ENCODE measurements around the gene BRAT1. TPM values are rescaled to one million over a fixed set of nuclear protein-coding genes. Genes with fewer than 3 reads are reported as not detected.

BRAT1 gene
- total RNA-seq, 1 donor from 2014 or later: 24.0 TPM

DNA sequence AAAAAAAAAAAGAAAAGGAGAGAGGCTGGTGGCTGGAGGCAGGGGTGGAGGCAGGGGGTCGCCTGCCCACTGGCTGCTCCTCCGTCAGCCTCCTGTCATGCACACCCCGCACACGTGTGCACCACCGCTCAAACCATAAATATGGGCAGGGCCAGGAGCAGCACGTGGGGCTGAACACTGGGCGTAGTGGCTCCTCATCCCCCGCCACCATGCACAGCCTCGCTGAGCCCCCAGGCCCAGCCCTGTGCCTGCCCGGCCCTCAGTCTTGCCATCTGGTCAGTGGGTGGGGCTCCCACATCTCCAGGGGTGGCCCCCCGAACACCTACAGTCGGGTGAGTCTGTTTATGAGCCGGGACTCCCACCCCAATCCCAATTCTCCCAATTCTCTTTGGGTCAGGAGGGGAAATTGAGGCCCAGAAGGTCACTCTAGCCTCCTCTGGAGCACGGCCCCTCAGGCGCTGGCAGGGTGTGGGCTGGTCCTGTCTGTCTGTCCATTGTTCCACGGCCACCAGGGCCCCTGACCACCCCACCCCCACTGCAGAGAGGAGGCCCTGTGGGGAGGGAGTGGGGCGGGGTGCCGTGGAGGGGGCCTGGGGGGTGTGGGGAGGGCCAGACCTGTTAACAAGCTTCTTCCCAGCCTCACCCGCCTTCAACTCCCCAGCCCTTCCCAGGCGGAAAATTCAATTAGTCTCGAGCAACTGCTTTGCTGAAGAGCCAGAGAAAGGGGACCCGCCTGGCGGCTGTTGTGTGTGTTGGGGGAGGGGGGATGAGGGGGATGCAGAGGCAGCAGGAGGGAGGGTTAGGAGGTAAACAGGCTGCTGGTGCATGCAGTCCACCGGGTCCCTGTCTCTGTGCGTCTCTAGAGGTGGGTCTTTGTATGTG is 59.7 kb downstream of the BRAT1 start:
- DNase-seq (ENCODE audit: low spot score): no peak

DNA sequence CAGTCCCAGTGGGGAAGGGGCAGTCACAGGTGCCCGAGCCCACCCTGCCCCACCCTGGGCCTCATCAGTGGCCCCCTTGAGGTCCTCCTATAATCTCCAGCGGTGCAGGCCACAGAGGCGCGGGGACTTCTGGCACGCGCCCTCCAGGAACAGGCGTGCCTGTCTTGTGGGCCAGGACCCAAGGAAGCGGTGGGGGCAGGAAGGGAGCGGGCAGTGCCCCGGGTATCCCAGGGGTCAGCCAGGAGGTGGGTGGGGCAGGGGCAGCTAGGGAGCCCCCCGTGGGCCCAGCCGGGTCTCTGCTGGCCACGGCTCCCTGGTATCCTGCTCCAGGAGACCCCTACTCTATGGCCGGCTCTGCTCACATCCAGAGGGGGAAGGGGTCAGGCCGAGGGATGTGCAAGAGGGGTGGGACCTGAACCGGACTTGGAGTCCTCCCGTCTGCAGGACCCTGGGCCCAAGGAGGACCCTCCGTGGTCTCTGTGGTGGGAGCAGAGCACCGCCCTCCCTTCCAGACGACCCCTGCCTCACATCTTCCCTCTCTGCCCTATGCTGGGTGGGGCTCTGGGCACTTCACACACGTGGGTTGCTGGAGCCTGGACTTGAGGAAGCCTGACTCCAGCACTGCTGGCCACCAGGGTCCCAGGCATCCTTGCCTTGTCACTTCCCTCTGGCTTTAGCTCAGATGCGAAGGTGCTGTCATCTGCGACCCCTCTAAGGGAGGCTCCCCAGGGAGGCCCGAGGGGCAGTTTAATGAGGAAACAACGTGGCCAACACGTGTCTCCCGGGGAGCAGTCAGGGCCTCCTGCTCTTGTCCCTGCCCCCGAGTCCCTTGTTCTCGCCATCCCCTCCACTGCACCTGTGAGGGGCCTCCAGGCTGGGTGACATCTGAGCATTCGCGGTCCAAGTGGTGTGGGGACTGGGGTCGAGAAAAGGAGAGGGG is 60.9 kb downstream of the BRAT1 start:
- no peak for DNase-seq (ENCODE audit: low spot score)

DNA sequence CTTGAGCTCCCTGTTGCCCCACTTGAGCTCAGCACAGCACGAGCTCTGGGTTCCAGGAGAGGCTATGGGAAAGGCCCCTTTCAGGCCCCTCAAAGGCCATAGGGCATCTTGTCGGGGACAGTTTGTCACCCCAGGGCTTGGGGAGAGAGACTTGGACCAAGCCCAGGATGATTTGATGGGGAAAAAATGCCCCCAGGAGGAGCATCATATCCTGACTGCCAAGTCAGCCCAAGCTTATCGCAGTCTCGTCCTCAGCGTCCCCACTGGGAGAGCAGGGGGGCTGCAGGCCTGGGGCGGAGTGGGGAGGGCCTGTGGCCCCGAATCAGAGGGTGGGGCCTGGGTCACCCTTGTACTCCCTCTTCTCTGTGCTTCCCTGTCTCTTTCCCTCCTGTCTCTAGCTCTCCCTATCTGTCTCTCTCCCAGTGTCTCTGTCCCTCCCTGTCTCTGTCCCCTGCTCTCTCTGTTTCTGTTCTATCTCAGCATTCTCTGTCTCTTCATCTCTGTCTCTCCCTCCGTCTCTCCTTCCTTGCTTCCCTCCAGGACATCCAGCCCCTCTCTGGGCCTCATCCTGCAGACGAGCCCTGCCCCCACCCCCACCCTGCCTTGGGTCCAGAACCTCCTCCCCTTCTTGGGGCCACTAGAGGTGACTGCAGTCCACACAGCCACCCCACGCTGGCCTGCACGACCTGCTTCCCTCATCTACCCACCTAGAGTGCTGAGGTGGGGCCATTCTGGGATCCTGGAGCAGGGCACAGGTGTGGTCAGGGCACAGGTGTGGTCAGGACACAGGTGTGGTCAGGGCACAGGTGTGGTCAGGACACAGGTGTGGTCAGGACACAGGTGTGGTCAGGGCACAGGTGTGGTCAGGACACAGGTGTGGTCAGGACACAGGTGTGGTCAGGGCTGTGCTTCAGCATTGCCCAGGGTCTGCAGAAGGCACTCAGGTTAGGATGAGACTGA is 61.8 kb downstream of the BRAT1 start:
- no peak for DNase-seq (ENCODE audit: low spot score)

DNA sequence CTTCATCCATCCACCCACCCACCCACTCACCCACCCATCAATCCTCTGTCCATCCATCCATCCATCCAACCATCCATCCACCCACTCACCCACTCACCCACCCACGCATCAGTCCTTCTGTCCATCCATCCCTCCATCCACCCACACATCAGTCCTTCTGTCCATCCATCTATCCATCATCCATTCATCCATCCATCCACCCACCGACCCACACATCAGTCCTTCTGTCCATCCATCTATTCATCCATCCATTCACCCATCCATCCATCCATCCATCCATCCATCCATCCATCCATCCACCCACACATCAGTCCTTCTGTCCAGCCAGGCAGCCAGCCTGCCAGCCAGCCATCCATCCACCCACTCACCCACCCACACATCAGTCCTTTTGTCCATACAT is 63.3 kb downstream of the BRAT1 start:
- DNase-seq (ENCODE audit: low spot score): no peak

DNA sequence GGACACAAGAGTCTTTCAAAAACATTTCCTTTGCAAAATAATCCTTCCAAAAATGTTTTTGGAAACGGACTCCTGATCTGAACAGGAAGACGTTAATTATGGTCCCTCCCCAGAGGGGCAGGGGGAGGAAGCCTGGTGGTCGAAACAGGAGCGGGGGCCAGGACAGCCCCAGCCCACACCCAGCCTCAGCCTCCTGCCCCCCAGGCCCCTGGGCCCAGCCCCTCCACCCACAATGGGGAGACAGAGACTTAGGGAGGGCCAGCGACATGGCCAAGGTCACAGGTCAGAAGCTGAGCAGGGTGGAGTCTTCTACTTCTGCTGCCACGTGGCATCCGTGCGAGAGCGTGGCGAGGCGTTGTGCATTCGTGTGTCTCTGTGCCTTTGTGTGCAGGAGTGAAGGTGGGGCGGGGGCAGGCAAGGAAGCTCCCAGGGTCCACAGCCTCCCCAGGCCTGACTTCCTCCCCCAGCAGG is 65.1 kb downstream of the BRAT1 start:
- DNase-seq (ENCODE audit: low spot score): no peak

DNA sequence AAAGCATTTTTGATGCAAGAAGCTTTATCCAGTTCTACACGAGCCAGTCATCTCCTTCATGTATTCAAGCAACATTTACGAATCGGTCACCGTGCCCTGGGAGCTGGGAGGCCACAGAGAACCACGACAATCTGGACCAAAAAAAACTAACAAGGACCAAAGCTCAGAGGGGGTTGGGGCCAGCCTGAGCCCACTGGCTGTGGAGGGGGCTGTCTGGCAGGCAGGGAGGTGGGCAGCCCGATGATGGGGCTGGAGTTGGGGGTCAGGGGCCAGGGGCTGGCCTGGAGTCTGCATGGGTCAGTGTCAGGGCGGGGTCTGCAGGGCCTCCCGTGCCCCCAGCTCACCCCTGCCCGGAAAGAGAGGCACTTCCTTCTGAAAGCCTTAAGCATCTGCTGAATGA is 66.6 kb downstream of the BRAT1 start:
- DNase-seq (ENCODE audit: low spot score): no peak

DNA sequence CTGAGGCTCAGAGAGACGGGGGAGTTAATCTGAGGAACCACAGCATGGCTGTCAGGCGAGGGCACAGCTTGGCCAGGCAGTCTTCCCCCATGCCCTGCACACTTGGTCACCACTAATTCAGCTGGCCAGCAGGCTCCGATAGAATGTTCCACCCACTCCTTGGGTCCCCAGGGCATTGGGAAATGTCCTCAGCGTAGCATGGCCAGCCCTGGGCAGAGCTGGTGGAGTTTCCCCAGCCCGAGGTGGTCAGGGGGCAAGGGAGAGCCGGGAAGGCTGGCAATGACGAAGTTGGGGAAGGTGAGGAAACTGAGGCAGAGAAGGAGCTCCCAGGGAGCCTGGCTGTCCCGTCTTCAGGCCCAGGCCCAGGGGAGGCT is 67.1 kb downstream of the BRAT1 start:
- no peak for DNase-seq (ENCODE audit: low spot score)

Other genes with a start within 250 kb of the BRAT1 start
- 23.7 TPM for gene SNX8, start 241.1 kb downstream of the BRAT1 start, total RNA-seq
- 142 TPM for gene EIF3B, start 200.7 kb downstream of the BRAT1 start, total RNA-seq
- gene CHST12, start 151.9 kb downstream of the BRAT1 start, total RNA-seq: 19.0 TPM
- not detected for gene GRIFIN, start 79.1 kb downstream of the BRAT1 start, total RNA-seq
- gene LFNG, start 35.8 kb downstream of the BRAT1 start, total RNA-seq: 22.5 TPM
- gene IQCE, start 3.5 kb upstream of the BRAT1 start, total RNA-seq: 23.0 TPM
- 32.3 TPM for gene TTYH3, start 76.5 kb upstream of the BRAT1 start, total RNA-seq
- gene AMZ1, start 132.7 kb upstream of the BRAT1 start, total RNA-seq: 0.23 TPM

Data from ureter (tissue), 1 donor.